ENCODE measurements around the gene STIM2.

STIM2 gene

DNA sequence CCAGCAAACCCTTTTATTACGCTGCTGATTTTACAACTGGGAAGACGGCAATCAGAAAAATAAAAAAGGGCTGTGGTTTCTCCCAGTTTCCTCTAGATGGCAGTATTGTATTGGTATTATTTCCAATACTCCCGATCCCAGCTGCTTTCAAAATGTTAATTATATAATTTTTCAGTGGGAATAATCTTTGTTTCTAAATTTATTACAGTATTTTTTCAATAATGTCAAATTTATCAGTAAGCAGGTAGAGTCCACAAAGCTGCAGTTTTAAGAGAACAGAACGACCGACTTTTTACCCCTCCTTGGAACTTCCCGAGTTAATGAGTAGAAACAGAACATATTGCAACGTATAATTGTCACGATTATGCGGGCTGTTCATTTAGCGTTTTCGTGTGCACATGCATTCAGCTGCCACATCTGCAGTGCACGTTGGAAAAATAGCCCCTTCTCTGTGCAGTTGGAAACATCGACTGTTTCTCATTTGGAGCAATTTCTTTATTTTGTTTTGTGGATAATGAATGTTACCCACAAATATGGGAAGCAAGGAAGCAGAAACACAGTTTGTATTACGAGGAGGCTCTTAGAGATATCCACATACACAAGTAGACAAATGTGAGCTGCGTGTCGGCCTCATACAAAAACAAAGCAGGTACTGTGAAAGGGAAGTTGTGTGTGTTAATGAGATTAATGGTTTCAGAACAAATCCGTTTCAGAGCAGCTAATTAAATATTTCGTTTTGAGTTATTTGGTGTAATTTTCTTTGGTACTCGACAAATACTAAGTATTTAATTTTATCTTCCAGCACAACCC is 188.0 kb downstream of the STIM2 start:
- DNase-seq: no peak

DNA sequence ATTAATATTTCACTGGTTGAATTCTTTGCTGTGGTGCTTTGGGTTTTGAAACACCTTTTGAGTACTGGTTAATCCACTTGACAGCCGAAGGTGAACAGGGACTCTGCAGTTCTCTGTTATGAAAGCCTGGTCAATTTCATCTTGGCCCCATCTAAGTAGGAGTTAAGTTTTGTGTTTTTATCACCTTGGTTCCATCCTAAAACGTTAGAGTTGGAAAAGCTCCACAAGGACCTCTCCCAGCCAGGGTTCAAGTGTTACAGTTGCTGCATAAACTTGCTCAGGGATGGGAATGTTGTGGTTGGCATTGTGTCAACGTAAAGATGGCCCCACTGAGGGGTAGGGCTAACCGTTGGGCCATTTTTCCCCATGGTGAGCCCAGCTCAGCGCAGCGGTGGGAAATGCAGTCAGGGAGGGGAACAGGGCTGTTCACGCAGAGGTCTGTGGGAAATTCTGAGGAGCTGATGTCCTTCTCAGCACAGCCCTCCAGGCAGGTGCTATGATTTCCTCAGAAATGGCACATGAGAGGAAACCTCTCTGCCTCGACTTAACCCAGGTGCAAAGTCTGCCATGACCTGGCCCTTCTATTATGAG is 188.7 kb downstream of the STIM2 start:
- DNase-seq: no peak

DNA sequence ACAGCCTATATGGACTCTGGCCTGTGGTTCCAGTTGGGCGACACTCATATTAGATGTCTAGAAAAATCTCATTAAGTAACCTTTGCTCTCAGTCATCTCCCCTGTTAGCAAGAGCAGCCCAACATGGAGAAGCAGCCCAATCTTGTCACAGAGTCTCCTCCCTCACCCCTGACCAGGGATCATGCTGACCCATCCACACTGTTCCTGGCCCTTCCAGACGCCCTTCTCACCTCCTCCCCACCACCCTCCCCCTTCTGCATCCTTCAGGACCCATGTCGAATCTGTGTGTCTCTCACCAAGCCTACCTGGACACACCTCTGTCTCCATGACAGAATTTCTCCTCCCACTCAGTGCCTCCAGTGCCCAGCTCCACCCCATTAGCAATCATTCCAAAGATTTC is 190.1 kb downstream of the STIM2 start:
- DNase-seq: no peak

DNA sequence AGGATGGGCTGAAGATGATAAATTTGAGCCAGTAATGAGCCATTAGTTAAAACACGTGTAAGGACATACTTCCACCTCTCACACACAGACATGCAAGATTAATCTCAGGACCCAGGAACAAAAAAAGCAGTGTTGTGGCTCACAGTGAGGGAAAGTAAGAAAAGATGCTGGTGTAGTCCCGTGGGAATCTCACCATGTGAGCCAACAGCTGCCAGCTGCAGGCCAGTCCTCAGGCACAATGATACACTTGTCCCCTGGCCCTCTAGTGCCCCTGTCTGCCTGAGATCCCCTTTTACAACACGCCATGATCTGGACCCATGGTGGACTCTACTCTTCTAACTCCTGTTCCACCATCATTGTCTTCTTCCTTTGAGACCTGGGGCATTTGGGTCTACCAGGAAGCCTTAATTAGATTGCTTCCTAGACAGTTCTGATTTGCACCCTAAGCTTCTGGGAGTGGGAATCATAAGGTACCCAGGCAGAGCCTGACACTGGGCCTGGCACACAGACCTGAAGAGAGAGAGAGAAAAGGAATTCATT is 194.7 kb downstream of the STIM2 start:
- DNase-seq: no peak

DNA sequence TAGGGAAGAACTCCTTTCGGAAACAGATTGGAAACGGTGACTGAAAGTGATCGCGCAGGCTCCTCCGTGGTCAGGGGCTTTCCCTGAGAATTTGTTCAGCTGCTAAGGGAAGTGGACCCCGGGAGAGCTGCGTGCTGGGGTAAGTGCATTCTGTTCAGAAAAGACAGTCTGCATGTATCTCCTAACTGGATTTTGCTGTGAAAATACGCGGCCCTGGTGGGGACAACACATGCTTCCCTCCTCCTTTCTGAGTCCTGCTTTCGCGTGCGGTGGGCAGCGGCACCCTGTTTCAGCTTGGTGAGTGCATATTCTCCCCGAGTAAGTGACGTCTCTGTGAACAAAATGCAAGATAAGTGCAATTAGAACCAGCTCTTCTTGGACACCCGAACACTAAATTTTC is 195.6 kb downstream of the STIM2 start:
- DNase-seq: no peak

DNA sequence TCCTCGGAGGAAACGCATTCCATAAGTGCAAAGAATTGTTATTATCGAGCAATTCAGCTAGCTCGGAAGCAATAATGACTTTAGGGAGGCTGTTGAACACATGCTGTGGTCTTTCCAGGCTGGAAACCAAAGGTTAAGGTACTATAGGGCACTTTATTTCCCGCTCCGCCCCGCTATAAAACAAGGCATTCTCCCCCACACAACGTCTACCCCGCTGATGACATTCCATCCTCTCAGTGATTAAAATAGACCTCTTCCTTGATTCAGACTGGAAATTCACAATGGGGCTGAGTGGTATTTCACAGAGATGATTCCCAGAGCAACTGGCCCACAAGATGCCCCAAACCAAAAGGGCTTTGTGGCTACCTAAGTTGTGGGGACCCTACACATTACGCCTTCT is 196.4 kb downstream of the STIM2 start:
- DNase-seq: no peak

DNA sequence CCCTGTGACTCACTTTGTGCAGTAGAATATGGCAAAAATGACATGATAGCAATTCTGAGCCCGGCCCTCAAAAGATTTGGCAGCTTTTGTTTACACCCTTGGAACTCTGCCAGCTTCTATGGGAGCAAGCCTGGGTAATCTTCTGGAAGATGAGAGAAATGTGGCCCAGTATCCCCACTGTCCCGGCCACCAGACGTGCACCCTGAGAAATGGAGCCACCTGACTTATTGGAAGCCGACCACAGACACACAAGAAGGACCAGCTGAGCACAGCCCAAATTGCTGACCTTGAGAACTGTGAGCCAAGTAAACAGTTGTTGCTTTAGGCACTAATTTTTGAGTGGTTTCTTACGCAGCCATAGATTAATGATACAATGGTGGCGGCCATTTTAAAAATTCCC is 197.0 kb downstream of the STIM2 start:
- DNase-seq: no peak

DNA sequence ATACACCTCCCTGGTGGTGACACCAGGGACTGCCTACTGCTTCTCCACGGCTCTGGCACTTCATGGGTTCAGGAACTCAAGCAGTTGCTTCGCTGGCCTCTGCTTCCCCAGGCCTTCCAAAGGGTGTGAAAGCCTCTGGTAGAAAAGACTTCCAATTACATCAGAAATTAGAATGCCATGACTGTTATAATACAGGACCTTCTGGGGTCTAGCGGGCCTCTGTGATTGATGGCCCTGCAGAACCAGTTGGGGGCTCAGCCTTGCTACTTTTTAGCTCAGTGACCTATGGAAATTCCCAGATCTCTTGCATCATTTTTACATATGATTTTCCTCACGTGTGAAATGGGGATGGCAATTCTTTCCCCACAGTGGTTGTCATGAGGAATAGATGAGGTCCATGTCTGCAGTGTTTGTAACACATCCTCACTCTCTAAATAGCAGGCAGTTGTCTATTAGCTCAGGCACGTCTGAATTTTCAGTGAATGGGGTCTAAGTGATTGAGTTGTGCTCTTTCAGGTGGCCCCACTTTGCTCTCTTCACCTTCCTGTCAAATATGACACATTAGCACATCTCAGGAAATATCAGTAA is 198.3 kb downstream of the STIM2 start:
- no peak for DNase-seq

DNA sequence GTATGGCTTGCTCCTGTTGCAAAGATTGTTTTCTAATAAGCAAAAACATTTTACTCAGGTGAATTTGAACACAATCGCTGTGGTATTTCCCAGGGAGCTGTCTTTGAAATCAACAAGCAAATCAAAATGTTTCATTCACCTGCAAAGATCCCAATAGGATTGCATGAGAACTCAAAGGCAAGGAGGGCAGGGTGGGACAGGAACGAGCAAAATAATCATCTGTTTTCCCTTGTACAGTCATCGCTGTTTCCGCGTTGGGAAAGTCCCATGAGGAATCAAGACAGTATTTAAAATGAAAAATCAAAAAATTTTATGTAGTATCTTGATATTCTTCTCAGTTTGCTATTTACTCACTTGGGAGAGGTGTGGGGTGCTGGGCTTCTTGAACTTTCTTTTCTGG is 198.8 kb downstream of the STIM2 start:
- DNase-seq: no peak

DNA sequence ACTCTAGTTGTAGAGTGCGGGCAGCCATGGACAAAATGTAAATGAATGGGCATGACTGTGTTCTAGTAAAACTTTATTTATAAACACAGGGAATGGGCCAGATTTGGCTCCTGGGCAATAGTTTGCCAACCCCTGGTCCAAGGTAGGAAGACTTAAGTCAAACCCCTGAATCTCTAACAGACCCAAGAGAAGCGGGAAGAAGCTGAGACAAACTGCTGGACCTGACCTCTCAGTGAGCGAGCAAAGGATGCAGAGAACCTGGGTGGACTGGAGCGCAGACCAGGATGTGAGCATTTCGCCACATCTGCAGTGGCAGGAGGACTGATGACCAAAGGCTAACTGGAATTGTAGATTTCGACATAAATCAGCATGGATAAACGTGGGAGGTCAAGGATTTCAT is 201.6 kb downstream of the STIM2 start:
- DNase-seq: no peak

DNA sequence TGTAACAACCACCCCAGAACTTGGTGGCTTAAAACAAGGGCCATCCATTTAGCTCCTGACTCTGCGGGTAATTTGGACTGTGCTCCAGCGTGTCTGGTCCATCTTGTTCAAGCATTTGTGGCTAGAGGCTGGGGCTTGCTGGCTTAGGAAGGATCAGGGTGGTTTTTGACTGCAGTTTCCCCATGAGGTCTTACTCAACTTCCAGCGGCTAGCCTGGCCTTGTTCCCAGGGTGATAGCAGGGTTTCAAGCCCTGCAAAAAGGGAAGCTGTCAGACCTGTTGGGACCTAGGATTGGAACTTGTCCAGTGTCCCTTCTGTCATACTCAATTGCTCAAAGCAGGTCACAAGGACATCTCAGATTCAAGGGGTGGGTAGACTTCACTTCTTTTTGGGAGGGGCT is 205.9 kb downstream of the STIM2 start:
- no peak for DNase-seq

DNA sequence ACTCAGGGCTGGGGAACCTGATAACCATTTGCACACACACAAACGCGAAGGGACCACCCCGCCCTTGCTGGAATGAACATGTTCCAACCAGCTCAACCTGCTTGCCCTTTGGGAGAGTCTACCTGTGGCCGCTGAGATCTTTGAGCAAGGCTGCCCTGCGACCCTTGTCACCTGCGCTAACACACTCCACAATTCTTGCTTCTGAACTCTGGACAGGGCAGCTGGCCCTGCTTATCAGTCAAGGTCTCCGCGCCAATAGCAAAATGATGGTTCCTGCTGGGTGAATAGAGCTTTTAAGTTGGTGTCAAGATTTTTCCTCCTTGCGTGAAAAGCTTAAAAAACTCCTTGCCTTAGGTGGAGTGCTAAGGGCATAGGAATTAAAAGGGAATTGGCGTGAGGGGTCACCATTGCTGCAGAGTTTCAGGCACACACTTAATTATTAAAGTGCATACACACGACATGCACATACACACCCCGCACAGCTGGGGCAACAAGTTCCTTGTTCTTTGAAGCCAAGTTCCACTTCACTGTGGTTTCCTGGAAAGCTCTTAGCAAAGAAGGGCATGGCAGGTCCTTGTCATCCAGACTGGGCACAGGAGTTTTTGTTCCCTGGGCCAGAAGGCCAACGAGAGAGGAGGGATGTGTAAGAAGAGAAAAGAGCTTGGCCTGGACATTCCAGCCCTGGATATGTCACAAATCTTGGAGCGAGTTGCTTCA is 207.7 kb downstream of the STIM2 start:
- DNase-seq: no peak

All from activated CD4-positive, alpha-beta T cell treated with anti-CD3 and anti-CD28 coated beads for 48 hours (primary cell).